Neural crest cell (in vitro differentiated cells): ENCODE data around the gene PTPRS. TPM values are rescaled to one million over a fixed set of nuclear protein-coding genes. Genes with fewer than 3 reads are reported as not detected.

Source experiments
- DNase-seq: peaks from one replicate; pipeline ENCODE4 v3.0.0; 2021; ENCODE audit warnings: low read depth, mixed read lengths, low spot score
- H3K27ac Mint-ChIP-seq: one replicate; pipeline ENCODE4 v1.8.0; 2021; ENCODE audit warnings: mild to moderate bottlenecking, mixed read lengths; ENCODE audit not compliant: unreplicated experiment
- H3K27me3 Mint-ChIP-seq: 2 replicates; pipeline ENCODE4 v1.8.0; 2021; ENCODE audit warnings: low read depth, mild to moderate bottlenecking, mixed read lengths
- H3K36me3 Mint-ChIP-seq: 2 replicates; pipeline ENCODE4 v1.8.0; 2021; ENCODE audit warnings: low read depth, mild to moderate bottlenecking, mixed read lengths
- H3K4me1 Mint-ChIP-seq: 2 replicates; pipeline ENCODE4 v1.8.0; 2021; ENCODE audit warnings: mixed read lengths
- H3K4me3 Mint-ChIP-seq: one replicate; pipeline ENCODE4 v1.8.0; 2021; ENCODE audit warnings: mild to moderate bottlenecking, mixed read lengths
- H3K9me3 Mint-ChIP-seq: 2 replicates; pipeline ENCODE4 v1.8.0; 2021; ENCODE audit warnings: mixed read lengths
- CTCF ChIP-seq: fragments of 200-600 bp; sonication (generic); conservative IDR thresholded peaks from 2 replicates; pipeline ENCODE4 v1.5.0; 2021; ENCODE audit warnings: antibody characterized with exemption, mild to moderate bottlenecking
- total RNA-seq: library from RNA; stranded (reverse); gene quantifications from 2 replicates; pipeline ENCODE4 v1.2.1, GENCODE V29; 2021

The PTPRS gene
- total RNA-seq, 1 donor from 2014 or later, result 357 TPM

DNA sequence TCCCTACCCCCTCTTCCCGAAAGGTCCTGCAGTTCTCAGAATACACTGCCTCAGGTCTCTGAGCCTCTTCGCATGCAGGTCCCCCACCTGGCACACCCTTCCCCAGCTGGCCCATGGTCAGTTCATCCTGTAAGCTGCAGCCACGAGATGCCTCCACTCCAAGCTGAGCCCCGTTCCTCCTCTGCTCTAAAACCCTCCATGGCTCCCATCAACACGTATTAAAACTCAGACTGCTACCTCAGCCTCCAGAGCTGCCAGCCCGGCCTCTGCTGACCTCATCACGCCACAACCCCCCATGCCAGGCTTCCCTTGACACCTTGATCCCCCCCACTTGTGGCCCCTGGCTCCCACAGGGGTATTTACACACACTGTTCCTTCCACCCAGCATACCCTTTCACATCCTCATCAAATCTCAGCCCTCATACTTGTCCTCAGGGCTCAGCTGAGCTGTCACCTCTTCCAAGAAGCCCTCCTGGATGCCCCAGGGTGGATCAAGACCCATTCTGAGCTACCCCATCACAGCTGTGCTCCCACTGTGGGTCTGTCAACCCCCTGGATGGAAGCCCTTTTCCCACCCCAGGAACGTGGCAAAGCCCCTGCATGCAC is 48.9 kb downstream of the PTPRS start:
- no peaks in the 10 kb centered on the region for H3K36me3 Mint-ChIP-seq
- peak overlapping the region; percentile 84 for H3K4me3 Mint-ChIP-seq
- no peaks in the 10 kb centered on the region for H3K9me3 Mint-ChIP-seq
- H3K27me3 Mint-ChIP-seq, result no peaks in the 10 kb centered on the region
- no peak for DNase-seq
- peak overlapping the region; percentile 89 for H3K27ac Mint-ChIP-seq
- TF ChIP-seq CTCF, result no peak
- peaks cover 46% of the 10 kb centered on the region for H3K4me1 Mint-ChIP-seq

Other genes with a start within 250 kb of the PTPRS start
- gene ZNRF4, start 114.6 kb upstream of the PTPRS start, total RNA-seq, result not detected in 2 replicates
- gene TINCR, start 227.1 kb upstream of the PTPRS start, total RNA-seq, result 0.37 and 0.55 TPM in 2 replicates